Thyroid gland (tissue), 4 donors: Measurements from ENCODE around the gene LPP. TPM values are rescaled to one million over a fixed set of nuclear protein-coding genes. Genes with fewer than 3 reads are reported as not detected.

Experiments
- DNase-seq, 2 donors: peaks; one replicate each; pipeline ENCODE4 v3.0.0-alpha.2; 2019
- H3K27ac ChIP-seq, 3 donors: fragments of 200-600 bp; sonication (generic); 1 replicate in 2 of 3; 2 replicates in 1 of 3; pipeline ENCODE4 v1.5.1; 2016 to 2019; ENCODE audit warnings: mild to moderate bottlenecking in 1 of 3, moderate library complexity in 1 of 3
- H3K27me3 ChIP-seq: fragments of 200-600 bp; sonication (generic); one replicate; pipeline ENCODE4 v1.5.1; 2019
- H3K36me3 ChIP-seq, 2 donors: fragments of 200-600 bp; sonication (generic); one replicate each; pipeline ENCODE4 v1.5.1; 2016 to 2019
- H3K4me1 ChIP-seq, 2 donors: fragments of 200-600 bp; sonication (generic); one replicate each; pipeline ENCODE4 v1.5.1; 2017 to 2019
- H3K4me3 ChIP-seq, 3 donors: fragments of 200-600 bp; sonication (generic); replicated peaks in 1 of 3; 1 replicate in 2 of 3; 2 replicates in 1 of 3; pipeline ENCODE4 v1.5.1; 2016; ENCODE audit warnings: mild to moderate bottlenecking in 1 of 3
- H3K9me3 ChIP-seq: fragments of 200-600 bp; sonication (generic); one replicate; pipeline ENCODE4 v1.5.1; 2017
- POLR2A ChIP-seq, 2 donors: fragments of 450-650 bp; IDR thresholded peaks; one replicate each; pipeline ENCODE4 v1.6.1; 2017; ENCODE audit warnings: antibody characterized with exemption in 2 of 2, mild to moderate bottlenecking in 2 of 2, moderate library complexity in 1 of 2
- WGBS, 2 donors: methylation state at CpG; one replicate each; pipeline ENCODE4 v1.1.5; 2017; 5-methylcytosine and 5-hydroxymethylcytosine counted together
- intact Hi-C: fragments of 100-400 bp; cut with DNase I; formaldehyde crosslinking; loops from one replicate; pipeline ENCODE4 v1.15.1; 2023
- total RNA-seq, 4 donors: library from RNA; depleted of rRNA; stranded (reverse); fragments of >200 nt; gene quantifications; one replicate each; pipeline ENCODE4 v1.2.3, GENCODE V29; 2016
- TF ChIP-seq, protein P1 (sequence below), 6 experiments: fragments of 200-600 bp in 3 of 6; fragments of 450-650 bp in 3 of 6; sonication (generic) in 3 of 6; IDR thresholded peaks; one replicate each; pipeline ENCODE4 v1.5.1; 2016 to 2019; ENCODE audit warnings: antibody characterized with exemption in 6 of 6, mild to moderate bottlenecking in 2 of 6, inconsistent platforms in 1 of 6, moderate library complexity in 1 of 6

The LPP gene
- total RNA-seq, 4 donors from 2014 or later, result 79.0 to 141 (median 82.8) TPM

GRCh38 chr3:188248036-188248561 is 94.1 kb downstream of the LPP start:
- Histone ChIP-seq H3K27ac (no peak overlapping the region), H3K27me3 (no peaks in the 10 kb centered on the region), H3K4me1 (no peaks in the 10 kb centered on the region), H3K4me3 (no peak overlapping the region), H3K36me3 (no peaks in the 10 kb centered on the region), H3K9me3 (no peaks in the 10 kb centered on the region)
- TF ChIP-seq, protein P1, sequence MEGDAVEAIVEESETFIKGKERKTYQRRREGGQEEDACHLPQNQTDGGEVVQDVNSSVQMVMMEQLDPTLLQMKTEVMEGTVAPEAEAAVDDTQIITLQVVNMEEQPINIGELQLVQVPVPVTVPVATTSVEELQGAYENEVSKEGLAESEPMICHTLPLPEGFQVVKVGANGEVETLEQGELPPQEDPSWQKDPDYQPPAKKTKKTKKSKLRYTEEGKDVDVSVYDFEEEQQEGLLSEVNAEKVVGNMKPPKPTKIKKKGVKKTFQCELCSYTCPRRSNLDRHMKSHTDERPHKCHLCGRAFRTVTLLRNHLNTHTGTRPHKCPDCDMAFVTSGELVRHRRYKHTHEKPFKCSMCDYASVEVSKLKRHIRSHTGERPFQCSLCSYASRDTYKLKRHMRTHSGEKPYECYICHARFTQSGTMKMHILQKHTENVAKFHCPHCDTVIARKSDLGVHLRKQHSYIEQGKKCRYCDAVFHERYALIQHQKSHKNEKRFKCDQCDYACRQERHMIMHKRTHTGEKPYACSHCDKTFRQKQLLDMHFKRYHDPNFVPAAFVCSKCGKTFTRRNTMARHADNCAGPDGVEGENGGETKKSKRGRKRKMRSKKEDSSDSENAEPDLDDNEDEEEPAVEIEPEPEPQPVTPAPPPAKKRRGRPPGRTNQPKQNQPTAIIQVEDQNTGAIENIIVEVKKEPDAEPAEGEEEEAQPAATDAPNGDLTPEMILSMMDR (IDR thresholded peaks at IDR 0.05), result no peak
- TF ChIP-seq POLR2A (IDR thresholded peaks at IDR 0.05), result no peak
- no peak for DNase-seq
- 81 to 96% methylated on average over 8 of the region's 8 CpGs for WGBS, 2 donors
- intact Hi-C loops, result no loop called here

- WGBS, 2 donors, result 95 to 97% methylated on average over 5 of the region's 5 CpGs
- H3K27ac ChIP-seq, result no peak overlapping the region
- H3K36me3 ChIP-seq, result no peaks in the 10 kb centered on the region
- H3K27me3 ChIP-seq, result no peaks in the 10 kb centered on the region
- no peak overlapping the region for H3K4me3 ChIP-seq
- TF ChIP-seq POLR2A (IDR thresholded peaks at IDR 0.05), result no peak
- TF ChIP-seq, protein P1 (IDR thresholded peaks at IDR 0.05), result no peak
- DNase-seq, result no peak
- H3K9me3 ChIP-seq, result no peaks in the 10 kb centered on the region
- intact Hi-C loops, result no loop called here
- H3K4me1 ChIP-seq, result peaks cover 0 to 6% of the 10 kb centered on the region in 2 donors
These were observed 99.3 kb downstream of the LPP start for GRCh38 chr3:188253123-188253793.

GRCh38 chr3:188253800-188254452 is 100.0 kb downstream of the LPP start:
- Histone ChIP-seq H3K27ac (no peak overlapping the region), H3K27me3 (no peaks in the 10 kb centered on the region), H3K4me1 (peaks cover 0 to 6% of the 10 kb centered on the region in 2 donors), H3K4me3 (no peak overlapping the region), H3K9me3 (no peaks in the 10 kb centered on the region), H3K36me3 (no peaks in the 10 kb centered on the region)
- intact Hi-C loops, result no loop called here
- DNase-seq, result no peak
- 95 to 98% methylated on average over 2 of the region's 2 CpGs for WGBS, 2 donors
- TF ChIP-seq, protein P1 (IDR thresholded peaks at IDR 0.05), result no peak
- TF ChIP-seq POLR2A (IDR thresholded peaks at IDR 0.05), result no peak

- H3K4me3 ChIP-seq, result no peak overlapping the region
- WGBS, 2 donors, result 77 to 89% methylated on average over 5 of the region's 5 CpGs
- H3K4me1 ChIP-seq, result peaks cover 0 to 6% of the 10 kb centered on the region in 2 donors
- no peaks in the 10 kb centered on the region for H3K27me3 ChIP-seq
- no peaks in the 10 kb centered on the region for H3K36me3 ChIP-seq
- TF ChIP-seq, protein P1 (IDR thresholded peaks at IDR 0.05), result no peak
- no peak for TF ChIP-seq POLR2A (IDR thresholded peaks at IDR 0.05)
- H3K27ac ChIP-seq, result no peak overlapping the region
- H3K9me3 ChIP-seq, result no peaks in the 10 kb centered on the region
- intact Hi-C loops, result no loop called here
- no peak for DNase-seq
These were observed 100.6 kb downstream of the LPP start for GRCh38 chr3:188254520-188255070.

DNA sequence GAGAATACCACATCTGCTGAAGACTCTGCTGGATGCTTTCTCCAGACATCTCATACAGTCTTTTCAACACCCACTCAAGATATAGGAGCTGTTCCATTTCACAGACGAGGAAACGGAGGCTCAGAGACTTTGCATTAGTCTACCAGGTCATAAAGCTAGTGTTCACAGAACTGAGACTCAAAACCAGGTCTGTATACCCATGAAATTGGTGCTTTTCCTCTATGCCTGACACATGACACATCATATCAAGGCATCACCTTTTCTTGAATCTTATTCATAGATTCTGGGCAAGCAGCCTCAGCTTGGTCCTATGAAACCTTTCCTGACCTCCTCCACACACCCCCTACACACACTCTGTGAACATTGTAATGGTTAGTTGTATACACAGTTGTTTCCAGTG is 101.2 kb downstream of the LPP start:
- 96 to 100% methylated on average over 2 of the region's 2 CpGs for WGBS, 2 donors
- Histone ChIP-seq H3K4me1 (peaks cover 0 to 6% of the 10 kb centered on the region in 2 donors), H3K9me3 (no peaks in the 10 kb centered on the region), H3K27ac (no peak overlapping the region), H3K4me3 (no peak overlapping the region), H3K36me3 (no peaks in the 10 kb centered on the region), H3K27me3 (no peaks in the 10 kb centered on the region)
- TF ChIP-seq, protein P1 (IDR thresholded peaks at IDR 0.05), result no peak
- TF ChIP-seq POLR2A (IDR thresholded peaks at IDR 0.05), result no peak
- no peak for DNase-seq
- intact Hi-C loops, result no loop called here
